Endothelial cell of umbilical vein (primary cell): ENCODE measurements around the gene LMO7. TPM values are rescaled to one million over a fixed set of nuclear protein-coding genes. Genes with fewer than 3 reads are reported as not detected.

Source experiments
- BruUV-seq: library from RNA; stranded (reverse); fragments of 400-500 nt; replicated peaks from 2 replicates; lab custom pipeline; 2021; lab: Mats Ljungman, UMichigan
- CTCF ChIA-PET: fragments of 300-600, 350-600 bp; sonication (Branson Sonifier 250); formaldehyde crosslinking; loops from one replicate; lab custom pipeline; 2021; ENCODE audit warnings: antibody characterized with exemption, inconsistent platforms; lab: Charles Lee
- POLR2A ChIA-PET: fragments of 300-600, 350-600 bp; sonication (Branson Sonifier 250); formaldehyde crosslinking; loops from one replicate; lab custom pipeline; 2021; ENCODE audit warnings: antibody characterized with exemption, inconsistent platforms; lab: Charles Lee
- DNase-seq: peaks from one replicate; pipeline ENCODE4 v3.0.0-alpha.2; 2011; ENCODE audit warnings: low read depth, low spot score
- FAIRE-seq: peaks from 2 replicates; lab custom pipeline; 2011; peaks lifted over from hg19 to GRCh38; lab: Jason Lieb, UNC
- H2AFZ ChIP-seq: 2 replicates; pipeline ENCODE4 v1.6.0; 2012; ENCODE audit warnings: low read depth, low read length, control low read depth, inconsistent platforms
- H3K27ac ChIP-seq: 2 replicates; pipeline ENCODE4 v1.5.1; 2011; ENCODE audit warnings: low read depth, mild to moderate bottlenecking, control low read depth, low read length, moderate library complexity; ENCODE audit not compliant: insufficient read depth
- H3K27me3 ChIP-seq, 2 experiments: 2 replicates each; pipeline versions ENCODE4 v1.6.0 to v1.6.1; 2011; ENCODE audit warnings: low read length in 2 of 2, mixed read lengths in 1 of 2; ENCODE audit not compliant: control insufficient read depth in 2 of 2, insufficient read depth in 2 of 2
- H3K36me3 ChIP-seq, 2 experiments: 2 replicates in 1 of 2; 3 replicates in 1 of 2; pipeline ENCODE4 v1.5.1; 2011; ENCODE audit warnings: low read length in 2 of 2, mild to moderate bottlenecking in 1 of 2, moderate library complexity in 1 of 2; ENCODE audit not compliant: control insufficient read depth in 2 of 2, insufficient read depth in 2 of 2; ENCODE audit errors: extremely low read depth in 1 of 2
- H3K4me1 ChIP-seq: 3 replicates; pipeline ENCODE4 v1.5.1; 2011; ENCODE audit warnings: mild to moderate bottlenecking, low read length; ENCODE audit not compliant: control insufficient read depth, insufficient read depth; ENCODE audit errors: extremely low read depth
- H3K4me2 ChIP-seq: 2 replicates; pipeline ENCODE4 v1.6.1; 2011; ENCODE audit warnings: low read length, control low read depth, mixed read lengths; ENCODE audit not compliant: insufficient read depth
- H3K4me3 ChIP-seq, 3 experiments: fragments of 200-600 bp in 1 of 3; sonication (generic), shearing (Covaris generic) in 1 of 3; replicated peaks in 1 of 3; 2 replicates each; pipeline ENCODE4 v1.5.1; 2011 to 2016; ENCODE audit warnings: control low read depth in 3 of 3, low read length in 3 of 3, mild to moderate bottlenecking in 2 of 3, inconsistent platforms in 1 of 3, low read depth in 1 of 3, moderate library complexity in 1 of 3; ENCODE audit not compliant: insufficient read depth in 1 of 3
- H3K79me2 ChIP-seq: 2 replicates; pipeline ENCODE4 v1.6.0; 2012; ENCODE audit warnings: low read length, inconsistent platforms; ENCODE audit not compliant: control insufficient read depth, insufficient read depth
- H3K9ac ChIP-seq: replicated peaks from 2 replicates; pipeline ENCODE3; 2011; ENCODE audit warnings: low read length, control low read depth; ENCODE audit not compliant: insufficient read depth; ENCODE audit errors: extremely low read depth
- H3K9me1 ChIP-seq: replicated peaks from 3 replicates; pipeline ENCODE4 v1.6.0; 2011; ENCODE audit warnings: mild to moderate bottlenecking, low read length; ENCODE audit not compliant: control insufficient read depth, insufficient read depth; ENCODE audit errors: extremely low read depth
- H3K9me3 ChIP-seq: replicated peaks from 2 replicates; pipeline ENCODE4 v1.5.1; 2012; ENCODE audit warnings: low read length, inconsistent platforms; ENCODE audit not compliant: control insufficient read depth, insufficient read depth
- H4K20me1 ChIP-seq: replicated peaks from 2 replicates; pipeline ENCODE3; 2011; ENCODE audit warnings: mild to moderate bottlenecking, low read length; ENCODE audit not compliant: control insufficient read depth, insufficient read depth; ENCODE audit errors: extremely low read depth
- EZH2 ChIP-seq: IDR thresholded peaks from 2 replicates; pipeline ENCODE4 v1.6.1; 2012; ENCODE audit warnings: borderline replicate concordance, low read depth, mild to moderate bottlenecking, moderate library complexity, low read length, inconsistent platforms; ENCODE audit not compliant: severe bottlenecking
- FOS ChIP-seq: IDR thresholded peaks from 2 replicates; pipeline ENCODE4 v1.6.1; 2011; ENCODE audit warnings: mild to moderate bottlenecking, low read length, moderate library complexity, borderline replicate concordance; ENCODE audit not compliant: insufficient read depth
- GATA2 ChIP-seq: IDR thresholded peaks from 2 replicates; pipeline ENCODE4 v1.7.0; 2011; ENCODE audit warnings: low read depth, mild to moderate bottlenecking, moderate library complexity, mixed read lengths, low read length; ENCODE audit not compliant: insufficient read length, insufficient read depth
- JUN ChIP-seq: IDR thresholded peaks from 2 replicates; pipeline ENCODE4 v1.6.1; 2011; ENCODE audit warnings: borderline replicate concordance, low read depth; ENCODE audit not compliant: insufficient read length, insufficient read depth
- MYC ChIP-seq: IDR thresholded peaks from one replicate; pipeline ENCODE4 v1.6.1; 2011; ENCODE audit warnings: mild to moderate bottlenecking, low read depth, low read length
- POLR2A ChIP-seq: IDR thresholded peaks from 2 replicates; pipeline ENCODE4 v1.6.1; 2012; ENCODE audit warnings: low read depth, mild to moderate bottlenecking, control low read depth, low read length
- POLR2AphosphoS5 ChIP-seq: IDR thresholded peaks from 2 replicates; pipeline ENCODE4 v1.6.1; 2012; ENCODE audit warnings: low read depth, mild to moderate bottlenecking, control low read depth, low read length, moderate library complexity; ENCODE audit not compliant: insufficient read depth
- dilution Hi-C: fragments of 300-500 bp; cut with MboI; formaldehyde crosslinking; loops from one replicate; pipeline ENCODE4 v1.15.0; 2019; ENCODE audit warnings: low sequenced_read_pairs; ENCODE audit not compliant: extremely low pct_ligation_motif_present
- intact Hi-C: fragments of 100-400 bp; cut with micrococcal nuclease; formaldehyde crosslinking; loops from one replicate; pipeline ENCODE4 v1.10.0; 2022
- polyA plus RNA-seq, 4 experiments: library from polyadenylated mRNA; depleted of rRNA in 3 of 4; stranded (reverse) in 3 of 4; unstranded in 1 of 4; fragments of >200 nt; gene quantifications; 2 replicates each; pipeline versions ENCODE4 v1.2.1 to v1.2.3, GENCODE V29; 2011 to 2012; ENCODE audit warnings: missing spikeins in 1 of 4
- total RNA-seq: library from RNA; stranded (reverse); gene quantifications from 2 replicates; pipeline ENCODE4 v1.2.3, GENCODE V29; 2021
- TF ChIP-seq, protein P1 (sequence below): IDR thresholded peaks from 2 replicates; pipeline ENCODE4 v1.6.1; 2011; ENCODE audit not compliant: insufficient read depth, insufficient read length
- TF ChIP-seq, protein P2 (sequence below), 2 donors: IDR thresholded peaks; 1 replicate in 1 of 2; 2 replicates in 1 of 2; pipeline ENCODE4 v1.5.1; 2011; ENCODE audit warnings: low read length in 2 of 2, mild to moderate bottlenecking in 2 of 2, moderate library complexity in 2 of 2, control low read depth in 1 of 2, inconsistent platforms in 1 of 2, low read depth in 1 of 2; ENCODE audit not compliant: insufficient read depth in 1 of 2; ENCODE audit errors: extremely low read depth in 1 of 2

LMO7 gene
- total and polyA plus RNA-seq, 2 donors (not counting 3 experiments of a cell fraction or from before 2014, with no cell fraction given): 10.5 to 21.1 TPM

DNA sequence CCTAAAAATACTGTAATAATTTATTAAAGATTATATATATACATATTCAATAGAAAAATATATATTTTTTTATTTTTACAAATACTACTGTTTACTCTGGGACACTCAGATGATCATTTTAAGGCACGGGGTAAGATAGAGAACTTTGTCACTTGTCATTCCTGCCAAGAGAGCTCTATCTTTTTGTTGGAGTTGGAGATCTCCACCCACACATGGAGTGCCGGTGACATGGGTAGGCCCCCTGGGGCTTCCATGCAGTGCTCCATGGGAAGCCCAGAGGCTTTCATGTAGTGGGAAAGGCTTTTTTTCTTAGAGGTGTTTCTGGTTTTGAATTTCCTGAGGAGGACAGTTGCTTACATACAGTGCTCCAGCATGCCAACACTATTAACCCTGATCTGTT is 81.4 kb downstream of the LMO7 start:
- POLR2A ChIA-PET: no interaction called here
- intact Hi-C loops: no loop called here

DNA sequence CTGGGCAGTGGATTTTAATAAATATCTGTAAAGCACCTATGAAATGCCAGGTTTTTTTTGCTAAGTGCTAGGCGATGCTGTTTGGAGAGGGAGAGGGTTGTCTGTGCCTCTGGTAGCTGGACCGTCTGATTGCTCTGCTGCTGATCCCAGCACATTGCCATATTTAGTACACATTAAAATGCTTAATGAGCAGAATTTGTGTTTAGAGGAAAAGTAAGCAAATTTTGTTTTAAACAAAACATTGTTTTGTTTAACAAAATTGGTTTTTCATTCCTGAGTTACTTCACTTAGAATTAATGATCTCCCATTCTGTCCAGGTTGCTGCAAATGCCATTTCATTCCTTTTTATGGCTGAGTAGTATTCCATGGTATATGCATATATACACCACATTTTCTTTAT is 85.2 kb downstream of the LMO7 start:
- no peaks in the 10 kb centered on the region for H4K20me1 ChIP-seq
- no peak overlapping the region for H3K27ac ChIP-seq
- H3K4me2 ChIP-seq: no peak overlapping the region
- TF ChIP-seq POLR2A: no peak
- no peak for TF ChIP-seq GATA2
- TF ChIP-seq JUN: no peak
- TF ChIP-seq EZH2: no peak
- TF ChIP-seq, protein P1, sequence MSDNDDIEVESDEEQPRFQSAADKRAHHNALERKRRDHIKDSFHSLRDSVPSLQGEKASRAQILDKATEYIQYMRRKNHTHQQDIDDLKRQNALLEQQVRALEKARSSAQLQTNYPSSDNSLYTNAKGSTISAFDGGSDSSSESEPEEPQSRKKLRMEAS: no peak
- no peak for TF ChIP-seq MYC
- TF ChIP-seq, protein P2, sequence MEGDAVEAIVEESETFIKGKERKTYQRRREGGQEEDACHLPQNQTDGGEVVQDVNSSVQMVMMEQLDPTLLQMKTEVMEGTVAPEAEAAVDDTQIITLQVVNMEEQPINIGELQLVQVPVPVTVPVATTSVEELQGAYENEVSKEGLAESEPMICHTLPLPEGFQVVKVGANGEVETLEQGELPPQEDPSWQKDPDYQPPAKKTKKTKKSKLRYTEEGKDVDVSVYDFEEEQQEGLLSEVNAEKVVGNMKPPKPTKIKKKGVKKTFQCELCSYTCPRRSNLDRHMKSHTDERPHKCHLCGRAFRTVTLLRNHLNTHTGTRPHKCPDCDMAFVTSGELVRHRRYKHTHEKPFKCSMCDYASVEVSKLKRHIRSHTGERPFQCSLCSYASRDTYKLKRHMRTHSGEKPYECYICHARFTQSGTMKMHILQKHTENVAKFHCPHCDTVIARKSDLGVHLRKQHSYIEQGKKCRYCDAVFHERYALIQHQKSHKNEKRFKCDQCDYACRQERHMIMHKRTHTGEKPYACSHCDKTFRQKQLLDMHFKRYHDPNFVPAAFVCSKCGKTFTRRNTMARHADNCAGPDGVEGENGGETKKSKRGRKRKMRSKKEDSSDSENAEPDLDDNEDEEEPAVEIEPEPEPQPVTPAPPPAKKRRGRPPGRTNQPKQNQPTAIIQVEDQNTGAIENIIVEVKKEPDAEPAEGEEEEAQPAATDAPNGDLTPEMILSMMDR (IDR thresholded peaks at IDR 0.05; ENCODE audit: extremely low read depth in 1 of 2, insufficient read depth in 1 of 2, low read depth in 1 of 2, low read length in 2 of 2): no peak
- TF ChIP-seq FOS: no peak
- no peak for TF ChIP-seq POLR2AphosphoS5
- no peaks in the 10 kb centered on the region for H3K79me2 ChIP-seq
- ChIA-PET CTCF (no interaction called here), POLR2A (no interaction called here)
- H3K4me3 ChIP-seq: no peak overlapping the region
- FAIRE-seq (no peak), DNase-seq (no peak)
- no peaks in the 10 kb centered on the region for H3K36me3 ChIP-seq
- BruUV-seq: no TSS peak
- H3K9me3 ChIP-seq: no peaks in the 10 kb centered on the region
- H3K27me3 ChIP-seq: no peaks in the 10 kb centered on the region
- no peak overlapping the region for H2AFZ ChIP-seq
- dilution Hi-C loops: no loop called here
- H3K9me1 ChIP-seq: no peaks in the 10 kb centered on the region
- H3K4me1 ChIP-seq: peaks cover 20% of the 10 kb centered on the region
- no peak overlapping the region for H3K9ac ChIP-seq
- intact Hi-C loops: no loop called here

More for the DNA sequence above, 81.4 kb downstream of the LMO7 start:
- Histone ChIP-seq H3K9ac (no peak overlapping the region), H3K4me1 (peaks cover 5% of the 10 kb centered on the region), H3K27ac (no peak overlapping the region), H3K36me3 (no peaks in the 10 kb centered on the region), H3K9me3 (no peaks in the 10 kb centered on the region), H3K9me1 (no peaks in the 10 kb centered on the region), H3K27me3 (no peaks in the 10 kb centered on the region), H3K4me2 (no peak overlapping the region), H4K20me1 (no peaks in the 10 kb centered on the region), H3K4me3 (no peak overlapping the region), H2AFZ (no peak overlapping the region), H3K79me2 (no peaks in the 10 kb centered on the region)
- DNase-seq (no peak), FAIRE-seq (no peak)
- TF ChIP-seq EZH2: no peak
- no TSS peak for BruUV-seq
- CTCF ChIA-PET: interaction anchor here (2.8 kb wide), 1 partner anchor 22 kb away, joined by 23 read pairs; no protein-coding TSS in a partner anchor
- dilution Hi-C loops: no loop called here
